SKM-1 treated with dmso at 0.1 percent for 144 hours (cell line): ENCODE results near the gene RNF166.

Experiments
- DNase-seq: peaks from one replicate; lab custom pipeline; 2025; ENCODE audit not compliant: unreplicated experiment; lab: John Stamatoyannopoulos, UW

Gene RNF166

GRCh38 chr16:88739977-88740726, 33.9 kb upstream of the RNF166 start:
- DNase-seq, result no peak

GRCh38 chr16:88739139-88739976, 33.1 kb upstream of the RNF166 start:
- no peak for DNase-seq

- no peak for DNase-seq
These were observed 32.2 kb upstream of the RNF166 start for GRCh38 chr16:88738151-88739084.

GRCh38 chr16:88737298-88738150, 31.3 kb upstream of the RNF166 start:
- DNase-seq, result peak; percentile 76

- no peak for DNase-seq
These were observed 30.3 kb upstream of the RNF166 start for GRCh38 chr16:88736496-88736895.

GRCh38 chr16:88736088-88736487, 29.9 kb upstream of the RNF166 start:
- no peak for DNase-seq

GRCh38 chr16:88735616-88736015, 29.4 kb upstream of the RNF166 start:
- DNase-seq, result no peak

GRCh38 chr16:88735121-88735520, 28.9 kb upstream of the RNF166 start:
- no peak for DNase-seq

- no peak for DNase-seq
These were observed 28.1 kb upstream of the RNF166 start for GRCh38 chr16:88734361-88734728.

- no peak for DNase-seq
These were observed 27.6 kb upstream of the RNF166 start for GRCh38 chr16:88733630-88734360.

- no peak for DNase-seq
These were observed 26.7 kb upstream of the RNF166 start for GRCh38 chr16:88732961-88733294.

GRCh38 chr16:88732172-88732960, 26.2 kb upstream of the RNF166 start:
- DNase-seq, result no peak

- DNase-seq, result no peak
These were observed 25.5 kb upstream of the RNF166 start for GRCh38 chr16:88731699-88732098.

- no peak for DNase-seq
These were observed 24.7 kb upstream of the RNF166 start for GRCh38 chr16:88730632-88731607.

GRCh38 chr16:88727871-88728270, 21.7 kb upstream of the RNF166 start:
- no peak for DNase-seq

GRCh38 chr16:88726981-88727380, 20.8 kb upstream of the RNF166 start:
- DNase-seq, result no peak

- DNase-seq, result no peak
These were observed 20.2 kb upstream of the RNF166 start for GRCh38 chr16:88726408-88726749.
